ENCODE measurements around the gene SWI5.
A peak's percentile ranks its signal among the peaks of the same experiment; 100 is the strongest.
"Not testable (repeated sequence)": the region's sequence is repeated elsewhere in the genome, so short reads cannot be mapped to it uniquely, and the experiment has no call there.

Gene SWI5

GRCh38 chr9:128279088-128280073 is 3.3 kb downstream of the SWI5 start:
- DNase-seq: not testable (repeated sequence)

GRCh38 chr9:128280084-128280622 is 4.1 kb downstream of the SWI5 start:
- no peak for DNase-seq

GRCh38 chr9:128282500-128282899 is 6.4 kb downstream of the SWI5 start:
- no peak for DNase-seq

GRCh38 chr9:128285033-128285784 is 9.1 kb downstream of the SWI5 start:
- peak; percentile 45 for DNase-seq

GRCh38 chr9:128286440-128286839 is 10.4 kb downstream of the SWI5 start:
- no peak for DNase-seq

GRCh38 chr9:128288273-128289004 is 12.4 kb downstream of the SWI5 start:
- no peak for DNase-seq

GRCh38 chr9:128292009-128292408 is 15.9 kb downstream of the SWI5 start:
- no peak for DNase-seq

- DNase-seq: no peak
Measured at GRCh38 chr9:128293091-128293490, 17.0 kb downstream of the SWI5 start.

GRCh38 chr9:128294142-128294541 is 18.1 kb downstream of the SWI5 start:
- no peak for DNase-seq

- DNase-seq: no peak
Measured at GRCh38 chr9:128296340-128297220, 20.5 kb downstream of the SWI5 start.

- DNase-seq: no peak
Measured at GRCh38 chr9:128297221-128297773, 21.2 kb downstream of the SWI5 start.

GRCh38 chr9:128298535-128299482 is 22.7 kb downstream of the SWI5 start:
- no peak for DNase-seq

- no peak for DNase-seq
Measured at GRCh38 chr9:128304136-128304970, 28.3 kb downstream of the SWI5 start.

- DNase-seq: no peak
Measured at GRCh38 chr9:128304971-128305288, 28.9 kb downstream of the SWI5 start.

GRCh38 chr9:128309551-128309950 is 33.5 kb downstream of the SWI5 start:
- DNase-seq: no peak

- no peak for DNase-seq
Measured at GRCh38 chr9:128310461-128310860, 34.4 kb downstream of the SWI5 start.

GRCh38 chr9:128314697-128315096 is 38.6 kb downstream of the SWI5 start:
- DNase-seq: no peak

GRCh38 chr9:128316421-128316820 is 40.3 kb downstream of the SWI5 start:
- DNase-seq: no peak

GRCh38 chr9:128317629-128318028 is 41.6 kb downstream of the SWI5 start:
- DNase-seq: no peak

- no peak for DNase-seq
Measured at GRCh38 chr9:128321343-128321742, 45.3 kb downstream of the SWI5 start.
